Measurements from ENCODE around the gene ARHGAP8.

DNA sequence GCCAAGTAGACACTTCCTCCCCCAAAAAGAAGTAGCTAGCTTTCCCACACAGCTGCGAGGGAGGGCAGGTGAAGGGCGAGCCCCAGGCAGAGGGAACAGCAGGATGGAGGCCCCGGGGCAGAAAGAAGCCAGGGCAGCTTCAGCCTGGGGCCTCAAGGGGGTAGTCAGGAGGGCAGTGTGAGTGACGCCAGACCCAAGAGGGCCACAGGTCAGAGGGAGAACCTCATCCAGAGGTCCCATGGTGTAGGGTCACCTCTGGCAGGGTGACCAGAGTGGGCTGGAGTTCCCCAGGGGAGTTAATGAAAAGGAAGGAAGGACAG is 41.2 kb upstream of the ARHGAP8 start:
- TF ChIP-seq POLR2AphosphoS5 (IDR thresholded peaks at IDR 0.05; ENCODE audit: borderline replicate concordance, low read depth, low read length) (no peak), FOXP2 (optimal IDR thresholded peaks at IDR 0.05; ENCODE audit: control extremely low read depth, extremely low read length, insufficient read depth) (no peak), EZH2 (IDR thresholded peaks at IDR 0.05) (no peak)

All from SK-N-MC (cell line).